Measurements from ENCODE around the gene C2orf42. TPM values are rescaled to one million over a fixed set of nuclear protein-coding genes. Genes with fewer than 3 reads are reported as not detected.
A peak's percentile ranks its signal among the peaks of the same experiment; 100 is the strongest.
"Not testable (repeated sequence)": the region's sequence is repeated elsewhere in the genome, so short reads cannot be mapped to it uniquely, and the experiment has no call there.

The C2orf42 gene
- polyA plus RNA-seq, 1 donor: 7.5 TPM

DNA sequence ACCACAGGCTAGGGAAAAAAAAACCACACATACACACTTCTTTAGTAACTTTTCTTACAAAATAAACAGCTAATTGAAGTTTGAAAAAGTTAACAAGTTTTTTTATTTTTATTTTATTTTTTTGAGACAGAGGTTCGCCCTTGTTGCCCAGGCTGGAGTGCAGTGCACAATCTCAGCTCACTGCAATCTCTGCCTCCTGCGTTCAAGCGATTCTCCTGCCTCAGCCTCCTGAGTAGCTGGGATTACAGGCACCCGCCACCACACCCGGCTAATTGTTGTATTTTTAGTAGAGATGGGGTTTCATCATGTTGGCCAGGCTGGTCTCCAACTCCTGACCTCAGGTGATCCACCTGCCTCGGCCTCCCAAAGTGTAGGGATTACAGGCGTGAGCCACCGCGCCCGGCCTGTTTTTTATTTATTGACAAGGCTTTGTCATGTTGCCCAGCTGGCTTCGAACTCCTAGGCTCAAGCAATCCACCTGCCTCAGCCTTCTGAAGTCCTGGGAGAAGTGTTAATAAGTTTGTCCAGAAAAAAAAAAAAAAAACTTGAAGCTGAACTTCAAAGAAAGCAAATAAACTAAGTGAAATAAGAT lies 21.1 kb downstream of the C2orf42 start:
- not testable (repeated sequence) for DNase-seq

DNA sequence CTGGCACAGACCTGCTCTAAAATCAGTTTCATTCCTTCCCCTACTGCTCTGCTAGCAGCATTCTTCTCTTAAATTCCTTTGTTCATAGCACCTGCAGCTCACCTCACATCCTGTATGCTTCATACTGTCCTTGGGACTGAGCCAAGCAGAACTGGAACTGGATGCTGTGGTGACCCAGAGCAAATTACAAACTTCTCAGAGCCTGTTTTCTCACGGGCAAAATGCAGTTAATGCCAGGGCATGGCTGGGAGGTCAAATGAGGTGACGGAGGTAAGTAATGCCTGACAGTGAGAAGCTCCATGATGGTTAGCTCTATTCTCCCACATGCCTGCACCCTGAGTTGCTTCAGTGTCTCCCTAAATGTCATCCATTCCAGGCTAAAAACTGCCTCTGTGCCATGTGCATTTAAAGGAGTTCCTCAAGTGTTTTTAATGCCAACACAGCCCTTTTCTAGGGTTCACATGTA lies 29.7 kb downstream of the C2orf42 start:
- DNase-seq: no peak

- DNase-seq: no peak
These were observed 30.3 kb downstream of the C2orf42 start for GRCh38 chr2:70160545-70160944.

DNA sequence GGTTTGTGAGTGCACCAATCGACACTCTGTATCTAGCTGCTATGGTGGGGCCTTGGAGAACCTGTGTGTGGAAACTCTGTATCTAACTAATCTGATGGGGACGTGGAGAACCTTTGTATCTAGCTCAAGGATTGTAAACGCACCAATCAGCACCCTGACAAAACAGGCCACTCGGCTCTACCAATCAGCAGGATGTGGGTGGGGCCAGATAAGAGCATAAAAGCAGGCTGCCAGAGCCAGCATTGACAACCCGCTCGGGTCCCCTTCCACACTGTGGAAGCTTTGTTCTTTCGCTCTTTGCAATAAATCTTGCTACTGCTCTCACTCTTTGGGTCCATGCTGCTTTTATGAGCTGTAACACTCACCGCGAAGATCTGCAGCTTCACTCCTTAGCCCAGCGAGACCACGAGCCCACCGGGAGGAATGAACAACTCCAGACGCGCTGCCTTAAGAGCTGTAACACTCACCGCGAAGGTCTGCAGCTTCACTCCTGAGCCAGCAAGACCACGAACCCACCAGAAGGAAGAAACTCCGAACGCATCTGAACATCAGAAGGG lies 41.6 kb downstream of the C2orf42 start:
- not testable (repeated sequence) for DNase-seq

GRCh38 chr2:70148211-70148760 lies 42.5 kb downstream of the C2orf42 start:
- DNase-seq: not testable (repeated sequence)

GRCh38 chr2:70145851-70146739 lies 44.7 kb downstream of the C2orf42 start:
- no peak for DNase-seq

GRCh38 chr2:70145144-70145490 lies 45.7 kb downstream of the C2orf42 start:
- no peak for DNase-seq

GRCh38 chr2:70144443-70145143 lies 46.2 kb downstream of the C2orf42 start:
- no peak for DNase-seq

DNA sequence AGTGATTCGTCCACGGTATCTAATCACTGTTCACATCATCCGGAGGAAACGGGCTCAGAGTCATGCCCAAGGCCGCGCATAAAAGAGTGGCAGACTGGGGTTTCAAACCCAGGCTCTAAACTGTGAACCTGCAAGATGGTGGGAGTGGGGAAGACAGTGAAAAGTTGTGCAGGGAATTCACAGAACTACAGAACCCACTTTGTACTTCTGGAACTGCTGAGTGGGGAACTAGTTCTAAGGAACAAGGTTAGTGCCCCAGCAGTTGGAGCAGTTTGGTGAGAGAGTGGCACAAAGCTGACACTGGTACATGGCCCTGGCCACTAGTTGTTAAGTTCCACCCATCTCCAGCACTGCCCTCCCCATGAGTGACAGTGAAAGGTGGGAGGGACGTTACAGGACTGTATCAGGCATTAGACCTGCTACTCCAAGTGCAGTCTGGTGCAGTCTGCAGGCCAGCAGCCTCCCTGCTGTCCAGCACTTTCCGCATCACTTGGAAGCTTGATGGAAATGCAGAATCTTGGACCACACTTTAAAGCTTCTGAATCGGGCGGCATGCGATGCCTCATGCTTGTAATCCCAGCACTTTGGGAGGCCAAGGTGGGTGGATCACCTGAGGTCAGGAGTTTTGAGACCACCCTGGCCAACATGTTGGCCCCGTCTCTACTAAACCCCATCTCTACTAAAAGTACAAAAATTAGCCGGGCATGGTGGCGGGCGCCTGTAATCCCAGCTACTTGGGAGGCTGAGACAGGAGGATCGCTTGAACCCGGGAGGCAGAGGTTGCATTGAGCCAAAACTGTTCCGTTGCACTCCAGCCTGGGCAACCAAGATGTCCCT lies 47.3 kb downstream of the C2orf42 start:
- peak; percentile 64 for DNase-seq

DNA sequence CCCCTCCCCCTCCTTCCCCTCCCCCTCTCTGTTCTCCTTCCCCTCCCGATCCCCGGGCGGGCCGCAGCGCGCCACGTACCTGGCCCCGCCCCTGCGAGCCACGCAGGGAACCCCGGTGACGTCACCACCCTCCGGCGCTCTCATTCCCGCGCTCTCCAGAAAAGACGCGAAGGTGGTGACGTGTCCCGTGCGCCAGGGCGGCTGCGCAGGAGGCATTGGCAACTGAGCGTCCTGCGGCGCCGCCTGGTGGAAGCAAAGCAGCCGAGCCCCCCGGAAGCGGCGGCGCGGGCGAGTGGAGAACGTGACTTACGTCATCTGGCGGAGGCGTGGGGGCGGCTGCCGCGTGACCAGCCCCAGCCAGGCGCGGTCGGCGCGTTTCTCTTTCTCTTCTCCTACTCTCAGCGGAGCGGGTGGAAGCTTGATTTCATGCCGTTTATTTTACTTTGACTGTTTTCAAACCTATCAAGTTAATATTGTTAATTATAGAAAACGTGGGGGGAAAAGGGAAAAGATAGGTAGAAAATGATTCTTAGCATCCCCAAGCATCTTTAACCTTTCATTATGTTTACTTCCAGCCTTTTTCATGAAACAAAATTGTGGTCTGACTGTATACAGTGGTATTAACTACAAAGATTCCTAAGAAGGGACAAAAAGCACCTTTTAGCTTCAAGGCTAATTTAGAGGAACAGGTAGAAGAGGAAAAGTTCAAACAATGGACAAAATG lies 48.1 kb downstream of the C2orf42 start:
- peak; percentile 100 for DNase-seq

- DNase-seq: no peak
These were observed 48.8 kb downstream of the C2orf42 start for GRCh38 chr2:70141902-70142589.

GRCh38 chr2:70141212-70141901 lies 49.5 kb downstream of the C2orf42 start:
- peak; percentile 51 for DNase-seq

DNA sequence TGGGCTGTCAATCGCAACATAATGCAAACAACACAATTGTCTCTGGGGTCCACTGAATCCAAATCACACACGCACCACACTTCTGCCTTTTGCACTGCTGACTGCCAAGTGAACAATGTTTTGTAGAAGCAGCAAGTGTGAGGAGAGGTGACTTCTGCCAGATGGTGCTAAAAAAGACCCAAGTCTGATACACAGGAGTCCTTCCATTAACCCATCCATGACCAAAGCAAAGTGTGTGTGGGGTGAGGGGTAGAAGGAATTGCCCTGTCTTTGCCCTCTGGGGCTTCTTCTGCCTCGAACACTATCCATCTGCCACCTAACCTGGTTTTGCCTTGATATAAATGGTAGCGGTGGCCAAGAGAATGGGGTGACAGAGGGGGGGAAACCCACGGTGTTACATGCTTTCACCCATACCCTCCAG lies 50.0 kb downstream of the C2orf42 start:
- DNase-seq: no peak

- DNase-seq: not testable (repeated sequence)
These were observed 56.4 kb downstream of the C2orf42 start for GRCh38 chr2:70134323-70134983.

GRCh38 chr2:70133491-70134322 lies 57.1 kb downstream of the C2orf42 start:
- no peak for DNase-seq

- DNase-seq: no peak
These were observed 57.7 kb downstream of the C2orf42 start for GRCh38 chr2:70133127-70133452.

- DNase-seq: peak; percentile 78
These were observed 58.3 kb downstream of the C2orf42 start for GRCh38 chr2:70132244-70133126.
